GM20431 (cell line): ENCODE results near the gene PYGM.

ENCODE experiments used
- in situ Hi-C: fragments of 300-500 bp; cut with MseI, MboI; formaldehyde crosslinking; loops from one replicate; pipeline ENCODE4 v1.15.0; 2020; ENCODE audit warnings: low sequenced_read_pairs; ENCODE audit not compliant: unreplicated experiment

PYGM gene

DNA sequence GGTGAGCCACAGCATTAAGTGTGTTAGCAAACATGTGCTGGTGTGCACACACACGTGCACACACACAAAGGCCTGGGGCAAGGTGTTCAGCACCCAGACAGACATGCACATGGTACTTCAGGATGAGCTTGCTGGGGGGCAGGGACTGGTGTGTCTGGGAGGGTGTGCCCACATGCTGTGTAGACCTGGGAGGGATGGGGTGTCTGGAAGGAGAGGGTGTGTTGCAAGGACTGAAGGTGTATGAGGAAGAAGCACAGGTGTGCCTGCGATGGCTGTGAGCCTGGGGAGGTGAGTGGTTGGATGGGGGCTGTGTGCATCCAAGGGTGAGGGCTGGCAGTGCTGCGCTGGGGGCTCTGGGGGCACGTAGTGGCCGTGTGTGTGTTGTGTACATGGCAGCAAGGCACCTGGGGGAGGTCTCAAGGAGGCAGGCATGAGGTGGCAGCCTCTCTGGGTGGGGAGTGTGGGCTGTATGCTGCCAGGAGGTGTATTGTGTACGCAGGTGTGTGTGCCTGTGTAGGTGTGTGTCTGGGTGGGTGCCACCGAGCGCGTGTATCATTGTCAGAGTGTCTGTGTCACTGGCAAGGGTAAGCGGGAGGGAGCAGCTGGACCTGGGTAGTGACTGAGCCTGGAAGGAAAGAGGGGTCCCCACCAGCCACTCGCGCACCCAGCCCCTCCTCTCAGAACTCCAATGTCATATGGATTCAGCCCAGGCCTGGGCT lies 39.0 kb downstream of the PYGM start:
- in situ Hi-C loops = no loop called here

DNA sequence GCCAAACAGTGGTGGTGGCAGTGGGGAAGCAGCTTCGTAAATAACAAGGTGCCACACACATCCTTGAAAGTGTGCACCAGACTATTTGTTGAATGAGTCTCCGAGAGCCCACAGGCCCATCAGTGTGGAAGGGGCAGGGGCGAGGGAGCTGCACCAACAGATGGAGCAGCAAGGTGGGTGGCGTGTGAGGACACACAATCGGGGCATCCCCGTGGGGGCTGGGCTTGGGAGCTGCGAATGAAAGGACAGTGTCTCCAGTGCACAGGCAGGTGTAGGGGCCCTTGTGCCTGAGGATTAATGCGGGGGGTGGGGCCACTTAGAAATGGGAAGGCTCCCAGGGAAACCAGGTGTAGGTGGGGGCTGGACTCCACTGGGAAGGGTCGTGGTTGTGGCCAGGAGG lies 39.6 kb downstream of the PYGM start:
- in situ Hi-C loops = no loop called here

DNA sequence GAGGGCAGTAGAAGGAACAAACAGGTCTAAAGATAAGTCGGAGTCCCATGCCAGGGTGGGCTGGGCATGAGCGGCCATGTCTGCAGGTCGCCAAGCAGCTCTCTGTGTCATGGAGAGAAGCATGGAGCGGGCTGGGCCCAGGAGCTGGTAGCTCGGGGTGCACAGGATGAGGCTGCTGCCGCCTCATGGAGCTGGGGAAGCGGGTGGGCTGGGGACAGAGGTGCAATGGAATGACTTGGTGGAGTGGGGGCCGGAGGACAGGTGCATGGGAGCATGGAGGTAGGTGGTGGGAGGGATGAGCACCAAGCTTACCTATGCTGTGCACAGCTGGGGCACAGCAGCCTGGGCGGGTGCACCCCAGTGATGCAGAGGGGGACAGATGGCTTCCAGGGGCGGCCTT lies 40.4 kb downstream of the PYGM start:
- in situ Hi-C loops = no loop called here

DNA sequence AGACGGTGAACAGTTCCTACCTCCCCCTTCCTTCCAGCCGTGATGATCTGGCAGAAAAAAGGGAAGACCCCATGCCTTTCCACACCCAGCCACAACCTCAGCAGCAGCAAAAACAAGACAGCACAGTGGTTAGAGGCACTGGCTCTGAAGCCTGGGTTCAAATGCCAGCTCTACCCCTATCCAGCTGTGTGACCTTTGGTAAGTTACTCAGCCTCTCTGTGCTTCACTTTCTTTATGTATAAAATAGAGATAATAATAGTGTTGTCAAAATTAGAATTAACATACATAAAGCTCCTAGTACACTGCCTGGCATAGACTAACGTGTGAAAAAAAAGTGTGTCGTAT lies 41.0 kb downstream of the PYGM start:
- in situ Hi-C loops = no loop called here

DNA sequence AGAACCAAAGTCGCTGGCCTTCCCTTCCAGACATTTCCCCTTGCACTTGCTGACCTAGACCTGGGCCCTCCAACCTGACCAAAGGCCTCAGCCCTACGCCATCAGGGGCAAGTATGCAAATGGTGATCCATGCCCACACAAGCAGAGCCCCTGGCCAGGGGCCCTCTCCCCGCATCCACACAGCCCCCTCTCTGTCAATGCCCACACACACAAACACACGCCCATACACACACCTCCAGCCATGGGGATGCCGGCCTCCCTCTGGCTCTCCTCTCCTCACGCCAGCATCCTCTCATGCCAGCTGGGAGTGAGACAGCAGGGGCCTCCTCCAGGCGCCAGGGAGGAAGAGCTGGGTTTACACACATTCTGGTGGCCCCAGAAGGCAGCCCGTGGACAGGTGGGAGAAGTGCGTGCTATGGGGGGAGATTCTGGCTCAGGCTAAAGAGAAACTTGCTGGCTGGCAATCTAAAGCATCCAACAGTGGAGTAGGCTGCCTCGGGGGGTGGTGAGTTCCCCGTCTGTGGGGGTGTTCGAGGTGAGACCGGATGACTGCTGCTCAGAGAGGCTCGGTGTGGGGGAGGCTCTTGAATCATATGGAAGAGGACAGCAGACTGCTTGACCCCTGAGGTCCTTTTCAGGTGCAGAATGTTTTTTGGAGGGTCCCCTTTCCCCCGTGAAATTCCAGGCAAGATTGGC lies 41.5 kb downstream of the PYGM start:
- in situ Hi-C loops = no loop called here

DNA sequence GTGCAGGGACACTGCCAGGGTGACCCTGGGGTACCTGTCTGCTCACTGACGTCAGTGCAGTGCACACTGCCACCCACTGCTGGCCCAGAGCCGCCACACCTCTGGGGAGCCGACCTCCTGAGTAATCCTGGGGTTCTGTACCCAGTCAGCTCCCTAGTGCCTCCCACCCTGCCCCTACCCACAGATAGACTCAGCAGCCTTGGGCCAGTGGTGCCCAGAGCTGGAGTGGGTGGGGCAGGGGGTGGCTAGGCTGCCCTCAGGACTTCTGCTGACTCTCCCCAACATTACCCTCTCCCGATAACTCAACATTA lies 42.6 kb downstream of the PYGM start:
- in situ Hi-C loops = no loop called here

DNA sequence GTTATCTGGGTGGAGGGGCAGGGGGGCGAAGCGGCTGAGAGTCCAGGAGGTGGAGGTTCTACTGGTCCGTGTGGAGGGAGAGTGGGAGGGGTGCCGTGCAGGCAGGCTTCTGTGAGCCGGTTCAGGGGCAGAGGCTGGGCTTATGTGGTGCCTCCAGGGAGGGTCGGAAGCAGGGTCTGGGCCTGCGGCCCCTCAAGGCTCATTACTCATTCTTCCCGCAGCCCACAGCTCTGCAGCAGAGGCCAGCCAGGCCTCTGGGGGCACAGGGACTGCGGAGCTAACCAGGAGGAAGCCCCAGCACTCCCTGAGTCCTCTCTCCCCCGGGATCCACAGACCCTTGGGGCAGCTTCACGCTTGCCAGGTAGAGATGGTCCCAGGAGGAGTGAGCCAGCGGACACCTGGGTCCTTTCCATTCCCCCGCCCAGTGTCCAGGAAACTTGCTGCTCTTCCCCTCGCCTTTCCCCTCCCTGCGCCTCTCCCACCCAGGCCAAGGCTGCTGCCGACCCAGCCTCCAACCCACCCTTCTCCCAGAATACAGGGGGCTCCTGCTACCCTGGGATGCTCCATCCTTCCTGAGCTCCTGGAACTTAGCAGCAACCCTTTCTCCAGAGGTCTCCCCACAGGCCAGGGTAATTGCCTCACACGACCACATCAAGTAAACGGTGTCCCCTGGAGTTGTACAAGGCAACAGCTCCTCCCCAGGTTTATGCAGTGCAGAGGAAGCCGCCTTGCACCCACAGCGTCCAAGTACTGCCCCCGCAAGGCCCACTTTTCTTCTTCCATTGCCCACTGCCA lies 43.1 kb downstream of the PYGM start:
- in situ Hi-C loops = no loop called here

DNA sequence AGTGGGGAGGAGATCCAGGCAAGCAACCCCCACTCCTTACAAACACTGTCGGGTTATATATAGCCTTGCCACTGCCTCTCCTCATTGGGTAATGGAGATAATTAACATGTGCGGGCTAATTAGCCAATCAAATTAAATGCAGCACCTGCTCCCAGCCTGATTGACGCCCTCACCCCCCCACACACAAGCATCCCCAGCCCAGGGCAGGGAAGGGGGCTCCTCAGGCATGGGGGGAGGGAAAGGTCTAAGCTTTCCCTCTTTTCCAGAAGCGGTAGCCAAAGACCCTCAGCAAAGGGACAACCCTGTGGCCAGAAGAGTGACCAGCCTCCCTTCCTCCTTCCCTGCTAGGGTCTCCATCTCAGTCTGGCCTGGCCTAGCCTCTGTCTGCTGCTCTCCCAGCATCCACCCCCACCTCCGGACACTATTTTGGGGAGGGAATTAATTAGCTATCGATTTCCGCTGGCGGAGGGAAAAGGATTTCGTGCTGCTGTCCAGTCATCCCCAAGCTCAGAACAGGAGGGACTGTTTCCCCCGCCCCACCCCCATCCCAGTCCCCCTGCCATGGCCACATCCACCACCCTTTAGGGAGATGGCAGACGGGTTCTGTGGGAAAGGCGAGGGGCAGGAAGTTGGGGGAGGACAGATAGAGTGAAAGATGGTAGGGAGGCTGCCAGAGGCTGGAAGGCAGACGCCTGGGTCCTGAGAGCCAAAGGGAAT lies 43.9 kb downstream of the PYGM start:
- in situ Hi-C loops = no loop called here

DNA sequence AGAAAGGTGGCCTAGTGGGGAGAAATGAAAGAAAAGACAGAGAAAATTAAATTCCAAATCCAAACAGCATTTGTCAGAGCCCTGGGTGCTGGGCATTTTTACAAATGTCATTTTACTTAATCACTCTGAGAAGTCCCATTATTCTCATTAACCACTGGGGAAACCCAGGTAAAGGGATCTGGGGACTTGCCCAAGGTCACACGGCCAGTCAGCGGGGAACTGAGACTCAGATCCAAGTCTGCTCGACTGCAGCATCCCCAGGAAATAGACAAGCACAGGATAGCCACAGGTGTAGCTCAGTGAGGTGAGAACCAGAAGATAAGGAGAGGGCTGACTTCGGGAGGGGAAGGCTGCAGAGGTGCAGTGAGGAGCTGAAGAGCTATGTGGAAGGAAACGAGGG lies 44.7 kb downstream of the PYGM start:
- in situ Hi-C loops = no loop called here

DNA sequence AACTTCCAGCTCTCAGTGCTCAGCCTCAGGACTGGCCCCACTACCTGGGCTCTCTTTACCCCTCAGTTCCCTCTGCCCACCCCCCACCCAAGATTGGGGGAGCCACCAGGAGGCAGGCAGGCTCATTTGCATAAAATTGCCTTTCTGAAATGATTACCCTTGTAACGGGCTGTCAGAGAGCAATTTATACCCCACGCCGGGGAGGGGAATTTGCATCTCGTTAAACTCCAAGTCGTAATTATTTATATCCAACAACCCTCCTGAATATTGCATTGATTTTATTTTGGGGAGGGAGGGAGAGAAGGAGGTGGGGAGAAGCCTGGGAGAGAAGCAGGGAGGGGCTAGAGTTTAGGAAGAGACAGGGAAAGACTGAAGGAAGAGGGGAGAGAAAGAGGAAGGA lies 45.1 kb downstream of the PYGM start:
- in situ Hi-C loops = no loop called here

DNA sequence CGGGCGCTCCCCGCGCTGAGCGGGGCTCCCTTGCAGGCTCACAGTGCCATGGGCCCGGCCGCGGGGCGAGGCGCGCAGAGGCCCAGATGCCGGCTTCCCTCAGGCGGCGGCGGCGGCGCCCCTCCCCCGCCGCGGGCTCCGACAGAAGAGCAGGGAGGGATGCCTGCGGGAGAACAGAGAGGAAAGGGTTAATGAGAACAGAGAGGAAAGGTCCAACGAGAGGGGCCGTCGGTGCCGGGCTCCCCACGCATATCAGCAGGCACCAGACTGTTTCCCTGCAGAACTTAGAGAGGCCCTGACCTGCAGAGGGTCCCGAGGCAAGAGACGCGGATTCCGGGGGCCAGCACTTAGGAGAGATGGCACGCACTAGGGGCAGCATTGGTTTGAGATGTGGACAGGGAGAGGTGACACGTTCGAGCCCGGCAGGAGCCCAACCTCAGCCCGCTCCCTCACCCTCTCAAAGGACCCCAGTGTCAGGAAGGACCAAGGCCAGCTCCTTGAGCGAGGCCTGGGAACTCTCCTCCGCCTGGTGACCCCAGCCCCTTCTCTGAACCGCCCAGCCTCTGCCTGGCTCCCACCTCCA lies 45.9 kb downstream of the PYGM start:
- in situ Hi-C loops = no loop called here

DNA sequence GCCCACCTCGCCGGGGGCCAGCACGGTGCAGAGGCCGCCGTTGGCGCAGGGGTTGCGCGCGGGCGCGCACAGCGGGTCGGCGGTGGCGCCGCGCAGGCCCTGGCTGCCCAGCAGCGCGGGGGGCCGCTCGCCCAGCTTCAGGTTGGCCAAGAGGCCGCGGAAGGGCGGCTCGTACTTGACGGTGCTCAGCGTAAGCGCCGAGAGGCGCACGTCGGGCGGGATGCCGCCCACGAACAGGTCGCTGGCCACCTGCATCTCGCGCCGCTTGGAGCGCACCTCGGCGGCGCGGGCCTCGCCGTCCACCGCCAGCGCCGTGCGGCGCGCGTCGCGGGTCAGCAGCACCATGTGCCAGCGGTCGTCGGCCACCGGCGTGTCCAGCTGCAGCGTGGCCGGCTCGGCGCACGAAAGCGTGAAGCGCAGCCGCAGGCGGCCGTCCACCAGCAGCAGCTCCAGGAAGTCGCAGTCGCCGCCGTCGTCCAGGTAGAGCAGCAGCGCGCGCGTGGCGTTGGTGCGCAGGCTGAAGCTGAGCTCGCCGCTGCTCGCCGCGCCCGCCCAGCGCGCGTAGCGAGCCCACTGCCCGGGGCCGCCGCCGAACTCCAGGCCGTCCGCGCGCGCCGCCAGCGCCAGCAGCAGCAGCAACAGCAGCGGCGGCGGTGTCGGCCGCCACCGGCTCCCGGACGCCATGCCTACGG lies 46.6 kb downstream of the PYGM start:
- in situ Hi-C loops = no loop called here

DNA sequence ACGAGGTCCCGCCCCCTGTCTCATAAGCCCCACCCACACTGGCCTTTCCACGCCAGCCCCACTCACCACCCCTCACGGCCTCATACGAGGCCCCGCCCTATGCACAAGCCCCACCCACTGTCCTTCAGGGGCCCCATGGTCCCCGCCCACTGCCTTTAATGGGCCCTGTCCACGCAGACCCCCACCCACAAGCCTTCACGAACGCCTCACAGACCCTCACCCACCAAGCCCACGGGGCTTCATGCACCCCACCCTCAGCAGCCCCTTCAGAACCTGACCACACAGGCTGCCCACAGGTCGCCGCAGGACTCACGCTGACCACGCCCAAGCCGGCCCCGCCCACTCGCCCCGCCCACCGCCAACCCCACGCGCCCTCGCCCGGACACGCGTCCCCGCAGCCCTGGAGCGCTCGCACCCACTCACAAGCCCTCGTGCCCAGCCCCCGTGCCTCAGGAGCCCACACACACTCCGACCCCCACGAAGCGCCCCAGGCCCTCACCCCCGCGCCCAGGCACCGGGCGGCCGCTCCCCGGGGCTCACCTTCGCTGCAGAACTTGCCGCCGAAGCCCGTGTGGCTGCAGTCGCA lies 47.3 kb downstream of the PYGM start:
- in situ Hi-C loops = no loop called here

DNA sequence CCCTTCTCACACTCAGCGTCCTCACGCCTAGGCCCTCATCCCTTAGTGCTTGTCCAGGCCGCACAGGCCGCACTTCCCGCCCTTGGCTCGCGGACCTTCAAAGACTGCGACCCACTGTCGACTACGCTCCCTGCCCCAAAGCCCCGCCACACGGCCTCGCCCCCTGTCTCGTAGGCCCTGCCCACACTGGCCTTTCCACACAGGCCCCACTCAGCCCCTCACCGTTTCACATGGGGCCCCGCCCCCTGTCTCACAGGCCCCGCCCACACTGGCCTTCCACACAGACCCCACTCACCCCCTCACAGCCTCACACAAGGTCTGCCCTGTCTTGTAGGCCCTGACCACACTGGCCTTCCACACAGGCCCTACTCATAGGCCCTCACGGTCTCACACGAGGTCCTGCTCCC lies 47.8 kb downstream of the PYGM start:
- in situ Hi-C loops = no loop called here

DNA sequence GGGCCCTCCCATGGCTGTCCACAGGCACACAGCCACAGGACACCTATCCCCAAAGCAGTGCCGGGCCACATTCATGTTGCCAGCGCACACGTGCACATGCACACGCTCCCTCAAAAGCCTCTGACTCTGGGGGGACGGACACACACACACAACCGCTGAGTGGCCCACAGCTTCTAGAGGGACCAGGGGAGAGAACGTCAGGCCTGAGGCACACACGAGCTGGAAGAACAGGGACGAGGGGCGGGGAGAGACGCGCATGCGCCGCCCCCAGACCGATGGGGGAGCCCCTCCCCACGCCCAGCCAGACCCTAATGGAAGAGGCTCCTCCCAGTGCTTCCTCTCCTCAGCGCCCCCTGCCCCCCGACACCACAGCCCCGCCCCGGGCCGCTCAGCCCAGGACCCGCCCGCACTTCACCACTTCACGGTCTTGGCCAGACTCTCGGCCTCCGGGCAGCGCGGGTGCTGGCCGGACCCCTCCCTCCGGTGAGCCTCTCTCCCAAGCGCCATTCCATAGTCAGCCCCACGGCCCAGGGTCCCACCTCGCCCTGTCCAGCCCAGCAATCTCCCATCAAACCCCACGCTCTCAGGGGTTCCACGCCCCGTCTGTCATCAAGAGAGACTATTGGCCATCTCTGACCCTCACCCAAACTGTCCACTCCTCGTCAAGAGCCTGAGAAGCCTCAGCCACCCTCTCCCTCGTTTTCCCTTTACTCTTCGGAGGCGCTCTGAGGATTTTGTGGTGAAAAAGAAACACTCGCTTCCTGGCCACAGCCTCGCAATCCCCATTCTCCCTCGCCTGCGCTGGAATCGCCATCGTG lies 48.4 kb downstream of the PYGM start:
- in situ Hi-C loops = no loop called here

DNA sequence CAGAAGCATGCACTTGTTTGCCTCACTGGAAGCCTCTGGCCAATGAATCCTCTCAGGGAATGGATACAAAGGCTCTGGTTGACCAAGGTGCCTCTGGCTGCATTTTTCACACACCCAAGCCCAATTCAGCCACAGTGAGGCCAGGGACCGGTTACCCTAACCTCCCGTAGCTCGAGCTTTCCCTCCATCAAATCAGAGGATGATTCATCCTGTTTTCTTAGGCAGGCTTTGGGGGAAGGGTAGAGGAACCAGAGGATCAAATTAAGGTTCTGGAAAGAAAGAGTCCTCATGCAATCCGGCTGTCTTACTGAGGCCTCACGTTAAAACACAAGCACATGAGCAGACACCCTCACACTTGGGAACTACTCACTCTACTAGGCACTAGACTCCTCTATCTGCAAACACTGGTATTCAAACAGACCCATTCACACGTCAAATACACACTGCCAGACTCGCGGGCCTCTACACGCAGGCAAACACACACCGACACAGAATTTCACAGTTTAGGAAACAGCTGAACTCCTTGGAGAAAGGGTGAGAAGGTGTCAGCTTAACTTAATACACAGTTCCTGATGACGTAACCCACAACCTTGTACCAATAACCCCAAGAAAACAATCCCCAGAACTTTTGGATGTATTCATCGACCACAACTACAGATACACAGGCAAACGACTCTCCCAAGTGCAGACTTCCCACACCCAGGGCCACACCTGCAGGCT lies 49.2 kb downstream of the PYGM start:
- in situ Hi-C loops = no loop called here

DNA sequence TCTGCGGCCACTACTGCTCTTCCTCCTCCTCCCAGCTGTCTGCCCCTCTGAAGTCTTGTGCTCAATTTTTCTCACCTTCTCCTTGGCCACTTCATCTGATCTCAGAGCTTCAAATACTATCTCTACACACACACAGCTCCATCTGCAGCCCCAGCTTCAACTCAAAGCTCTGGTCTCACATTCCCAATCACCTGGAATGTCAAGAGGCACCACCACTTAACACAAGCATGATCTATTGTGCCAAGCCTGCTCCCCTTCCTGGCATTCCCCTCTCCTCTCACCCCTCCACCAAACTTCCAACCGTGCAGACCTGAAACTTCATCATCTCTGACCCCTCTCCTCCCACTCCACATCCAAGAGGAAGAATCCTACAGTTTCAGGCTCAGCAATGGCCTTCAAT lies 54.3 kb downstream of the PYGM start:
- in situ Hi-C loops = no loop called here

DNA sequence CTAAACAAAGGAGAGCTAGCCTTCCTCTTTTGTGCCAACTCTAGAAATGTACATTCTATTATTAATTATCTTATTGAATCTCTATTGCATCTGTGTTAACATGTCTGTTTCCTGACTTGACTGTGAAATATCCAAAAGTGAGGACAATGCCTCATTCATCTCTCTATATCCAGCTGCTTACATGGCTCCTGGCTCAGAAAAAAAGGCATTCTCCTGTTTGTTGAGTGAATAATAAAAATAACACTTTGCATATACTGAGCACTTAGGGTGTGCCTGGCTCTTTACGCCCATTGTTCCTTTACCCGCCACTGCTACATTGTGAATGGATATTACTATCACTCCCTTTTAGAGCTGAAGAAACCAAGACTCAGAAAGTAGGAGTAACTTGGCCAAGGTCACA lies 56.7 kb downstream of the PYGM start:
- in situ Hi-C loops = no loop called here
